Body of pancreas (tissue), 4 donors: ENCODE results near the gene CHST8.

ENCODE experiments used
- CTCF ChIP-seq, 7 experiments: fragments of 450-650 bp in 4 of 7; fragments of 200-600 bp in 3 of 7; sonication (generic) in 3 of 7; IDR thresholded peaks; one replicate each; pipeline ENCODE4 v1.5.1; 2016 to 2019; ENCODE audit warnings: antibody characterized with exemption in 7 of 7
- POLR2A ChIP-seq, 3 donors: fragments of 450-650 bp; IDR thresholded peaks; one replicate each; pipeline ENCODE4 v1.6.1; 2016; ENCODE audit warnings: antibody characterized with exemption in 3 of 3, mild to moderate bottlenecking in 2 of 3

DNA sequence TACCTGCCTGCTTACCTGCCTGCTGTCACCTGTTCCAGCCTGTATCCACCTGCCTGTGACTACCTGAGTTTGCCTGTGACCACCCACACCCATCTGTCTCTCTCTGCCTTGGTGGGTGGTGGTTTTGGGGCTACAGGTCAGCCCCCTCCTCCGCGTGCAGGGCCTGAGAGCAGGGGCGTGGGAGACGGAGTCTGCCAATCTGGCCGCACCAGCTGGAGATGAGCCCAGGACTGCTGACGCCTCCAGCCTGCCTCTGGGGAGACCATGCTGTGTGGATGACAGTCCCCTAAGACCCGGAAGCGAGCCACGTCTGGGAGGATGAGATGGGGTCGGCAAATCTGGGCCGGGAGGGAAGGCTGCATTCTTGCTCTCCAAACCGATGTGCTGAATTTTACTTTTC is 159.0 kb downstream of the CHST8 start:
- TF ChIP-seq CTCF (IDR thresholded peaks at IDR 0.05) = no peak
- TF ChIP-seq POLR2A (IDR thresholded peaks at IDR 0.05) = no peak
